NCI-H128 (cell line): ENCODE measurements around the gene WNK2.

Experiments used
- DNase-seq: peaks from one replicate; lab custom pipeline; 2025; ENCODE audit not compliant: unreplicated experiment; lab: John Stamatoyannopoulos, UW

The WNK2 gene

GRCh38 chr9:93217706-93218105 lies 33.8 kb downstream of the WNK2 start:
- no peak for DNase-seq

DNA sequence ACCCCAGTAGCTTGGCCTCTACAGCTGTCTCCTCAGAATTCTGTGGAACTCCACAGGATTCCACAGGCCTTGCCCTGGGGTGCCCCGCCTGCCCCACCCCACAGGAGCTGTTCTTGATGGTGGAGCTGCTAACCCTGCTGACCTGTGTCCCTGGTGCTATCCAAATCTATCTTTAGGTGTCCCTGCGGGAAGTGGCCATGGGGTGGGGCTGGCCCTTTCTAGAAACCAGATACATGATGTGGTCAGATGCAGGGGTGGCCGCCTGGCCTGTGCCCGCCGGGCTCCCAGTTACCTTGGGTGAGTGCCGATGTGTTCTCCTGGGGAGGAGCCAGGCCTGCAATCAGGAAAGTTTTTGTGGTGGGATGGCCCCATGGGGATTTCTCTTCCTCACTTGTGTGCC lies 34.2 kb downstream of the WNK2 start:
- no peak for DNase-seq

GRCh38 chr9:93218671-93219420 lies 34.9 kb downstream of the WNK2 start:
- no peak for DNase-seq

GRCh38 chr9:93219692-93220091 lies 35.8 kb downstream of the WNK2 start:
- no peak for DNase-seq

- DNase-seq: no peak
These were observed 36.7 kb downstream of the WNK2 start for GRCh38 chr9:93220627-93221026.

- no peak for DNase-seq
These were observed 37.1 kb downstream of the WNK2 start for GRCh38 chr9:93221044-93221443.

DNA sequence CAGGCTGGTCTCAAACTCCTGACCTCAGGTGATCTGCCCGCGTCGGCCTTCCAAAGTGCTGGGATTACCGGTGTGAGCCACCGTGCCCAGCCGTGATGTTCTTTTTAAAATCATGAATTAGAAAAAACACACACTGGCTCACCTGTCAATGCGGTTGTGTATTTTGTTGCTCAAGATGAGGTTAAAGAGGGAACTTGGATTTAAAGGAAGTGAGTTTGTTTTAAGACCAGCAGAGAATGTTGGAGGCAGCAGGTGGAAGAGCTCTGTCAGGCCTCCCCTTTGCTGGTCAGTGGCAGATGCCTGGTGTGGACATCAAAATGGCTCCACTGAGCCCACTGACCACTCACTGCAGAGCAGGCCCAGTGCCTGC lies 38.9 kb downstream of the WNK2 start:
- no peak for DNase-seq

GRCh38 chr9:93223260-93224180 lies 39.6 kb downstream of the WNK2 start:
- DNase-seq: no peak

- no peak for DNase-seq
These were observed 40.7 kb downstream of the WNK2 start for GRCh38 chr9:93224591-93224990.

- DNase-seq: no peak
These were observed 41.5 kb downstream of the WNK2 start for GRCh38 chr9:93225417-93225816.

DNA sequence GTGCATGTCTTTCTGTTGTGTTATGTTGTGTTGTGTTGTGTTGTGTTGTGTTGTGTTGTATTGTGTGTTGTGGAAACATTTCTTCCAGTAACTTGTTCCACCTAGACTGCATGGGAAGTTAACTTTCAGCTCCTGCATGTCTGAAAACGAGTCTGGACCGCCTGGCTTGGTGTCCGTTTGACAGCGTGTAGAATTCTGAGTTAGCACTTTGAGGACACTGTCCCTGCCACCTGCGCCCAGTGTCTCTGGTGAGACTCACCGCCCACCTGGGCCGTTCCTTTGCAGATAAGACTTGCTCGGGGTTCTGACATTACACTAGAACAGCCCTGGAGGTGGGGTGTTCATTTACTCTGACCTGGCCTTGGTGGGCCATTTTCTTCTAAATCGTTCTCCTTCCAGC lies 42.0 kb downstream of the WNK2 start:
- DNase-seq: no peak

DNA sequence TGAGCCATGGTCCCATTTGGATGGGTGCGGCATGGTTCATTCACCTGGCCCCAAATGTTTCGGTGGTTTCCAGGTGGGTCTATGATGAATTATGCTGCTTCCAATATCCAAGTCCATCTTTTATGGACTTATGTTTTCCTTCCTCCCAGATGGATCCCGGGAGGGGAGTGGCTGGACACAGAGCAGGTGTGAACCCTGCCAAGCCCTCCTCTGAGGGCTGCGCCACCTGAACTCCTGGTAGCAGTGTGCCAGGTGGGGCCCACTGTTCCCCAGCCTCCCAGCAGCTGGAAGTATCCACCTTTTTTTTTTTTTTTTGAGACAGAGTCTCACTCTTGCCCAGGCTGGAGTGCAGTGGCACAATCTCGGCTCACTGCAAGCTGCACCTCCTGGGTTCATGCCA lies 42.9 kb downstream of the WNK2 start:
- no peak for DNase-seq

DNA sequence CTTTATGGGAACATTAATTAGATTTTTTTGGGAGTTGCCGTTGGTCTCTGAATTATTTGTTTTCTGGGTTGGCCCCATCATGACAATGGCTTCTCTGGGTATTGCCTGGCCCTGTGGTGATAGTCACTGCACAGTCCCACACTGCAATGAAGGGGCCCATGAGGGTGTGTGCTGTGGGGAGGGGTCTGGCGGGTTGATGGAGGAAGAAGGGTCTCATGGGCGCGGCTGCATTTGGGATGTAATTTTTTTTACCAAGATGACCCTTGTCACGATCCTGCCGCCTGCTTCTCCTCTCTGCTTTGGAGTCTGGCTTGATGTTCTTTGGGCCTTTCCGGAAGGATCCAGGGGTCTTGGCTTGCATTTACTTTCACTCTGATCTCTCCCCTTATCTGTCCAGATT lies 44.1 kb downstream of the WNK2 start:
- DNase-seq: no peak

DNA sequence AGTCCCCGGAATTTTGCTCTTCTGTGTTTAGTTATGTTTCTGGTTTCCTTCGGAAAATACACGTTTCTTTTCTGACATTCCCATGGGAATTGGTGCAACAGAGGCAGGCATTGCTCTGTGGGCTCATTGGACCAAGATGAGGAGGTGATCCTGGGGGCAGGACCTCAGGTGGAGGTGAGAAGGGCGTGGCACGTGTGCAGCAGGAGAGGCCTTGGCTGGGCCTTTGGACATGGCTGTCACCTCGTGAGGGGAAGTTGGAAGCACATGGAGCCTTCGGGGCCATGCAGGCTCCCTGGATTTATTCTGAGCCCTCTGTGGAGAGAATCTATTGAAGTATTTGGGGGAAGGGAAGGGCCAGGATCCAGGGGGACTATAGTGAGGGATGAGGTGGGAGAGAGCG lies 44.5 kb downstream of the WNK2 start:
- DNase-seq: no peak

DNA sequence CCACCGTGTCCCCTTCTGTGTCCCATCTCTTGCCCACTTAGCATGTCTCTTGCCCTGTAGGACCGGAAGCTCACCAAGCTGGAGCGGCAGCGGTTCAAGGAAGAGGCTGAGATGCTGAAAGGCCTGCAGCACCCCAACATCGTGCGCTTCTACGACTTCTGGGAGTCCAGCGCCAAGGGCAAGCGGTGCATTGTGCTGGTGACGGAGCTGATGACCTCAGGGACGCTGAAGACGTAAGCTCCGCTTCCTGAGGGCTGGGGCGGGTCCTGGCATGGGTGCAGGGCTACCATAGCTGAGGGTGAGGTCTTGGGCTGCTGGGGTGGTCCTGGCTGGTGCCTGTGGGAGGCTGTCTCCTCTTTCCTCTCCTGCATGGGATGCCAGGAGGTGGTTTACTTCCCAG lies 45.7 kb downstream of the WNK2 start:
- no peak for DNase-seq

GRCh38 chr9:93230185-93230584 lies 46.2 kb downstream of the WNK2 start:
- no peak for DNase-seq

GRCh38 chr9:93230601-93231000 lies 46.7 kb downstream of the WNK2 start:
- no peak for DNase-seq

- DNase-seq: no peak
These were observed 47.3 kb downstream of the WNK2 start for GRCh38 chr9:93231121-93231694.

GRCh38 chr9:93231716-93232115 lies 47.8 kb downstream of the WNK2 start:
- no peak for DNase-seq

GRCh38 chr9:93232388-93232960 lies 48.5 kb downstream of the WNK2 start:
- DNase-seq: no peak

DNA sequence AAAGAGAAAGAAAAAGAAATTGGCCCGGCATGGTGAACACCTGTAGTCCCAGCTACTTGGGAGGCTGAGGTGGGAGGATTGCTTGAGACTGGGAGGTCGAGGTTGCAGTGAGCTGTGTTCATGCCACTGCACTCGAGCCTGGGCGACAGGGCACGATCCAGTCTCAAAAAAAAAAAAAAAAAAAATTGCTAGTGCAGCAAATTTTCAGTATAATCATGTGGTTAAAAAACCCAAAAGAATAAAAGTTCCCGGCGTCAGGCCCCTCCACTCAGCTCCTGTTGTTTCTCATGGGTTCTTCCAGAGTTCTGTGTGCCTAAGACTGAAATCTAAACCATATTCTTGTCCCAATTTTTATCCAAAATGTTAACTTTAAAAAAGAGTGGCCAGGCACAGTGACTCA lies 49.1 kb downstream of the WNK2 start:
- DNase-seq: no peak

DNA sequence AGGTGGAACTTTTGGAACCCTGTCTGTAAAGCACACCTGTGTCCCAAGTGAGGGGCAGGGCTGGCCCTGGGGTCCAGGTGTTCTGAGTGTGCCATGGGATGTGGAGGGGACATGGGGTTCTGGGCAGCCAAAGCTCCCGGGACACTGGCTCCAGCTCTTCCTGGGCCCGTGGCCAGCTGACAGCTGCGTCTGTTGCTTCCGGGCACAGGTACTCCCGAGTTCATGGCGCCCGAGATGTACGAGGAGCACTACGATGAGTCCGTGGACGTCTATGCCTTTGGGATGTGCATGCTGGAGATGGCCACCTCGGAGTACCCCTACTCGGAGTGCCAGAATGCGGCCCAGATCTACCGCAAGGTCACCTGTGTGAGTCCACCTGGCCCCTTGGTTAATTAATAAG lies 50.7 kb downstream of the WNK2 start:
- DNase-seq: no peak
